Activated T-helper 1 cell treated with anti-CD3 and anti-CD28 coated beads, Interleukin-12 subunit alpha, Interleukin-12 subunit beta, Interleukin-2, Interleukin-4 antibody, amounts not matched to agents 30 ng/mL and 10 ng/mL and 1 ng/mL, durations not matched to agents 14 hours and 24 hours and 36 hours (primary cell): ENCODE measurements around the gene ESPNL. TPM values are rescaled to one million over a fixed set of nuclear protein-coding genes. Genes with fewer than 3 reads are reported as not detected.
A peak's percentile ranks its signal among the peaks of the same experiment; 100 is the strongest.

Experiments used
- DNase-seq: peaks from one replicate; pipeline ENCODE4 v3.0.0; 2021; ENCODE audit warnings: low spot score
- H3K27ac Mint-ChIP-seq: one replicate; pipeline ENCODE4 v1.8.0; 2021; ENCODE audit warnings: mild to moderate bottlenecking, mixed read lengths
- H3K27me3 Mint-ChIP-seq: one replicate; pipeline ENCODE4 v1.8.0; 2022; ENCODE audit warnings: mild to moderate bottlenecking, moderate library complexity, mixed read lengths; ENCODE audit not compliant: insufficient read depth
- H3K36me3 Mint-ChIP-seq: one replicate; pipeline ENCODE4 v1.8.0; 2021; ENCODE audit warnings: low read depth, mixed read lengths
- H3K4me1 Mint-ChIP-seq: one replicate; pipeline ENCODE4 v1.8.0; 2021; ENCODE audit warnings: low read depth, mixed read lengths
- H3K4me3 Mint-ChIP-seq: one replicate; pipeline ENCODE4 v1.8.0; 2021; ENCODE audit warnings: mild to moderate bottlenecking, moderate library complexity, mixed read lengths
- H3K9me3 Mint-ChIP-seq: one replicate; pipeline ENCODE4 v1.8.0; 2021; ENCODE audit warnings: mixed read lengths
- intact Hi-C: fragments of 100-400 bp; cut with micrococcal nuclease; formaldehyde crosslinking; loops from one replicate; pipeline ENCODE4 v1.15.1; 2024
- total RNA-seq: library from RNA; stranded (reverse); gene quantifications from 2 replicates; pipeline ENCODE4 v1.2.3, GENCODE V29; 2022

Gene ESPNL
- total RNA-seq, 1 donor from 2014 or later, result 0.05 TPM

DNA sequence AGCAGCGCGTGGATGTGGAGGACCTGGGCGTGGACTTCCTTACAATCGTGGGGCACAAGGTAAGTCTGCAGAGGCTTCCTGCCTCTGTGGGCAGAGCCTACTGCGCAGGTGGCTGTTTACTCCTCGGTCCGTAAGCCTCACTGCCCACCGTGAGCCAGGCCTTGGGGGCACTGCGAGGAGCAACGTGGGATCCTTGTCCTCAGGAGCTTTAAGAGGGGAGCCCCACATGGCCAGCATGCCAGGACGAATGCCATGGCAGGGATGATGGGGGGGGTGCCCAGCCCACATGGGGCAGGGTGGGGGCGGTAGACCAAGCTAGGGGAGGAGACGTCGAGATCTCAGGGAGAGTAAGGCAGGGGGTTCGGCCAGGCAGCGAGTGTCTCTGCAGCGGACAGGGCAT lies 18.0 kb upstream of the ESPNL start:
- no peak for DNase-seq
- intact Hi-C loops, result no loop called here
- Mint-ChIP-seq H3K4me1 (peaks cover 3% of the 10 kb centered on the region), H3K9me3 (no peaks in the 10 kb centered on the region), H3K27ac (no peak overlapping the region), H3K36me3 (peaks cover 55% of the 10 kb centered on the region), H3K27me3 (no peaks in the 10 kb centered on the region), H3K4me3 (no peak overlapping the region)

DNA sequence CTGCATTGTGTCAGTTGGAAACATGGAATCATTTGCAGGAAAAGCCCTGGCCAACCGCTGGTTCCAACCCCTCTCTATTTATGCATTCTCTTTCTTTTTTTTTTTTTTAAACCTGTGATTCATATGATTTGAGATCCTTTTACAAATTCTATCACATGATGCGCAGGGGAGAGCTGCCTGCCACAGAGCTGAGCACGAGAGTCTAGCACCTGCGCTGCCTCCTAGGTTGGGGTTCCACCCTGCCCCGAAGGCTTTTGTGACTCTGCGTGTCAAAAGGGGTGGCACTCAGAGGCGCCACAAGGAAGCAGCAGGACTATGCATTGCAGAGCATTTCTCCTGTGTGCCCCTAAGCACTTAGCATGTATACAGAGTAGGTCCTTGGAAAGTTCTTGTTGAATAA lies 17.3 kb upstream of the ESPNL start:
- H3K4me3 Mint-ChIP-seq, result no peak overlapping the region
- no peaks in the 10 kb centered on the region for H3K9me3 Mint-ChIP-seq
- no peaks in the 10 kb centered on the region for H3K27me3 Mint-ChIP-seq
- peaks cover 7% of the 10 kb centered on the region for H3K4me1 Mint-ChIP-seq
- DNase-seq, result no peak
- H3K27ac Mint-ChIP-seq, result no peak overlapping the region
- peaks cover 59% of the 10 kb centered on the region for H3K36me3 Mint-ChIP-seq
- intact Hi-C loops, result no loop called here

DNA sequence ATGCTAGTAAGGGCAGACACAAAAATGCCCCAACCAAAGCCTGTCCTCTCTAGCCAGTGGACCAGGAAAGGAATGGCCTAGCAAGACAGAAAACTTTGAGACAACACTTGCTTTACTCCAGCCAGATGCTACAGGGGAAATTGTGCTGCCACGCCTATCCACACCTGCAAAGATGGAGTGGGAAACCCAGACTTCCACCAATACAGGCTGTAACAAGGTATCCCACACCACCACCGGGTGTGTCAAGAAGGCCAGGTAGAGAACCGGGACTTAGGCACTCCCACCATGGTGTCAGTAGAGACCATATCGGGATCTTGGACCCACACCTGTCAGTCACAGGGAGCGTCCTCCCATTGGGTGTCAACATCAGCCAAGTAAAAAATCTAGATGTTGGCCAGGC lies 16.2 kb upstream of the ESPNL start:
- Mint-ChIP-seq H3K4me1 (peaks cover 7% of the 10 kb centered on the region), H3K36me3 (peaks cover 66% of the 10 kb centered on the region), H3K27me3 (no peaks in the 10 kb centered on the region), H3K9me3 (no peaks in the 10 kb centered on the region), H3K4me3 (no peak overlapping the region), H3K27ac (no peak overlapping the region)
- DNase-seq, result no peak
- intact Hi-C loops, result no loop called here

DNA sequence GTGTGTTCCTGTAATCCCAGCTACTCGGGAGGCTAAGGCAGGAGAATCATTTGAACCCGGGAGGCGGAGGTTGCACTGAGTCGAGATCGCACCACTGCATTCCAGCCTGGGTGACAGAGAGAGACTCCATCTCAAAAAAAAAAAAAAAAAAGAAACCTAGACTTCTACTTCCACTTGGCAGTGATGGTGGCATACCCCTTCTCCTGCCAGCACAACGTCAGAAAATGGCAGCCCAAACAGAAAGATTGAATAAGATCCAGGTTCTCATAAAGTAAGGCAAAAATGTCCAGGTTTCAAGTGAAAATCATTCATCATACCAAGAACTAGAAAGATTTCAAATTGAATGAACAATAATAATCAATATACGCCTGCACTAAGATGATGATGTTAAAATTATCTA lies 15.4 kb upstream of the ESPNL start:
- Mint-ChIP-seq H3K4me3 (no peak overlapping the region), H3K9me3 (no peaks in the 10 kb centered on the region)
- intact Hi-C loops, result no loop called here

DNA sequence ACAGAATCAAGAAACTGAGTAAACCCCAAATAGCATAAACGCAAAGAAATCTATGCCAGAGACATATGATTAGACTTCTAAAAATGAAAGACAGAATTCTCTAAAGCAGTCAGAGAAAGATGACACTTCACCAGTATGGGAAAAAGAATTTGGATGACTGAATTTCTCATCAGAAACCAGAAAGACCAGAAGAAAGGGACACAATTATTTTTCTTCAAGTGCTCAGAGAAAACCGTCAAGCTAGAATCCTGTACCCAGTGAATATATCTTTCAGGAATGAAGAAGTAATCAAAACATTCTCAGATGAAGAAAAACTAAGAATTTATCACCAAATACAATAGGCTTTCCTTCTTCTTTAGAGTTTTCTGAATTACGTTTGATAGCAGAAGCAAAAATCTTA lies 14.2 kb upstream of the ESPNL start:
- H3K9me3 Mint-ChIP-seq, result no peaks in the 10 kb centered on the region
- H3K27ac Mint-ChIP-seq, result no peak overlapping the region
- H3K4me3 Mint-ChIP-seq, result no peak overlapping the region
- H3K27me3 Mint-ChIP-seq, result no peaks in the 10 kb centered on the region
- intact Hi-C loops, result no loop called here
- peaks cover 7% of the 10 kb centered on the region for H3K4me1 Mint-ChIP-seq
- peaks cover 59% of the 10 kb centered on the region for H3K36me3 Mint-ChIP-seq
- DNase-seq, result no peak

More for the DNA sequence above, 15.4 kb upstream of the ESPNL start:
- Mint-ChIP-seq H3K4me1 (peaks cover 7% of the 10 kb centered on the region), H3K36me3 (peaks cover 65% of the 10 kb centered on the region), H3K27me3 (no peaks in the 10 kb centered on the region), H3K27ac (no peak overlapping the region)
- DNase-seq, result no peak

DNA sequence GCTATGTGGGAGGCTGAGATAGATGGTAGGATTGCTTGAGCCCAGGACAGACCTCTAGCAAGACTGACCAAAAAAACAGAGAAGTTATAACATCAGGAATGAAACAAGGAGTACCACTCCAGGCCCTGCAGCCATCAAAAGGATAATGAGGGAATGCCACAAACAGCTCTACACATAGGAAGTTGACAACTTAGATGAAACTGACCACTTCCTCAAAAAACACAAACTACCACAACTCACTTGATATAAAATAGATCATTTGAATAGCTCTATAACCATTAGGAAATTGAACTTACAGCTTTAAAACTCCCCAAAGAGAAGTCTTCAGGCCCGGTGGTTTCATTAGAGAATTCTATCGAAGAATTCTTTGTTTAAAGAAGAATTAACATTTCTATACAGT lies 12.9 kb upstream of the ESPNL start:
- Mint-ChIP-seq H3K9me3 (no peaks in the 10 kb centered on the region), H3K4me3 (no peak overlapping the region), H3K27ac (no peak overlapping the region), H3K27me3 (no peaks in the 10 kb centered on the region), H3K4me1 (peaks cover 7% of the 10 kb centered on the region), H3K36me3 (peaks cover 53% of the 10 kb centered on the region)
- DNase-seq, result no peak
- intact Hi-C loops, result no loop called here

DNA sequence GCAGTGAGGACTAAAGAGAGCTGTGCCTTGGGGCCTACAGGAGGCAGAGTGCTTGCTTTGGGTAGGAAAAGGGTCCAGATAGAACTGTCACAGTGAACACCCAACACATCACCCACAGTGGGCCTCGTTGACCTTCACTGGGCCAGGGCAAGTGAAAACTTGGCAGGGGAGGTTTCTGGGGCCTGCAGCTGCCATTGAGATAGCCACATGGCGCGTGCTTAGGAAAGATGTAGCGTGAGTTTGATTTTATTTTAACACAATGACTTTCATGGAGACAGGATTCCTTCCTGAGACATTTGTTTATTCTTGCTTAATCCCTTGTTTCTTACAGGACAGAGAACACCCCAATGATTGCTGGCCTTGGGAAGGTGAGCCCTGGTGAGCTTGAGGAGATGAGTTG lies 9.3 kb upstream of the ESPNL start:
- H3K4me1 Mint-ChIP-seq, result peaks cover 7% of the 10 kb centered on the region
- peaks cover 32% of the 10 kb centered on the region for H3K36me3 Mint-ChIP-seq
- no peak overlapping the region for H3K27ac Mint-ChIP-seq
- H3K4me3 Mint-ChIP-seq, result no peak overlapping the region
- intact Hi-C loops, result no loop called here
- no peak for DNase-seq
- no peaks in the 10 kb centered on the region for H3K9me3 Mint-ChIP-seq
- H3K27me3 Mint-ChIP-seq, result no peaks in the 10 kb centered on the region

DNA sequence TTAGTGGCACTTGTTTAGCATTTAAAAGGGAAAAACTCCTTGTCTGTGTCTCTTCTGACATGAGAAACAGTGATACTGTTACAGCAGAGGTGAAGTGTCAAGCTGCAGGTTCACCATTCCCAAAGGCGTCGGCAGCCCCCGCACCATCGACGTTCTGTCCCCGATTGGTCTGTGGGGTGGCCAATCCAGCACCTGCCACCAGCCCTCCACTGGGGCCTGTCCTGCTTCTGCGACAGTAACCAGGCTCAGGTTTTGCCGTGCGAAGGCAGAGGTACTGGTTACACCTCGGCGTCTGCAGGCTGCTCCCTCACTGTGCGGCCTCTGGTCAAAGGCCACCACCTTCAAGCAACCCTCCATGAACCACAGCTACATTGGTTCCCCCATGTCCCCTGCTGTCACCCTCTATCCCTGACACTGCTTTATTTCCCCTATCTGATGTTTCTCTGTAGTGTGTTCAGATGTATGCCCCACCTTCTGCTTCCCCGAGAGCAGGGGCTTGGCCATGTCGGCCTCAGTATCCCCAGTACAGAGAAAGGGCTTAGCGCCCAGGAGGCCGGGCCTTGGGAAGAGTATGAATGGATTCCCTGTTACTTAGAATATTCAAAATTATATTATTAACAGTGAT lies 8.6 kb upstream of the ESPNL start:
- Mint-ChIP-seq H3K4me3 (no peak overlapping the region), H3K4me1 (peaks cover 7% of the 10 kb centered on the region), H3K27ac (no peak overlapping the region), H3K27me3 (no peaks in the 10 kb centered on the region), H3K9me3 (no peaks in the 10 kb centered on the region), H3K36me3 (peaks cover 33% of the 10 kb centered on the region)
- intact Hi-C loops, result no loop called here
- DNase-seq, result no peak

DNA sequence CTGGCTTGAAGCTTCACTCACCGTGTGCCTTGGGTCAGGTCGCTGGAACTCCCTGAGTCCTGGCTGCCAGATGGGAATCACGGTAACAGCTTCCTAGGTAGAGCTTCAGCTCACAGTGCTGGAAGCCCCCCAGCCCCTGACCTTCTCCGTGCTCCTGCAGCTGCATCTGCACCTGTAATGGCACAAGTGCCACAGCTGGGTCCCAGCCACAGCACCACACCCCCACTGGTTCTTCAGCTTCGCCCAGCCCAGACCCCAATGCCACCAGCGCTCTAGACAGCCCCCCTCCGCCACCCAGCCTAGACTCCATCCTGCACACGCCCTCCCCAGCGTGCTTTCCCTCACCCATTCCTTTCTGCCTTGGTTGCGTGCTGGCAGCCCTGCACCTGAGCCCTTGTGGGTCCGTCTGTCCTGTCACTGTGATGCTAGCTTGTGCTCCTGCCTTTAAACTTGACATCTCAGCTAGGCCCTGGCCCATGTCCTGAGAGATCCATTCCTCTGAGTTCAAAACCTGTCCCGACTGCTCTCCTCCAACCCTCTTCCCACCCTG lies 7.6 kb upstream of the ESPNL start:
- Mint-ChIP-seq H3K9me3 (no peaks in the 10 kb centered on the region), H3K4me3 (no peak overlapping the region), H3K27me3 (no peaks in the 10 kb centered on the region), H3K27ac (no peak overlapping the region), H3K4me1 (no peaks in the 10 kb centered on the region), H3K36me3 (peaks cover 28% of the 10 kb centered on the region)
- intact Hi-C loops, result no loop called here
- DNase-seq, result no peak

DNA sequence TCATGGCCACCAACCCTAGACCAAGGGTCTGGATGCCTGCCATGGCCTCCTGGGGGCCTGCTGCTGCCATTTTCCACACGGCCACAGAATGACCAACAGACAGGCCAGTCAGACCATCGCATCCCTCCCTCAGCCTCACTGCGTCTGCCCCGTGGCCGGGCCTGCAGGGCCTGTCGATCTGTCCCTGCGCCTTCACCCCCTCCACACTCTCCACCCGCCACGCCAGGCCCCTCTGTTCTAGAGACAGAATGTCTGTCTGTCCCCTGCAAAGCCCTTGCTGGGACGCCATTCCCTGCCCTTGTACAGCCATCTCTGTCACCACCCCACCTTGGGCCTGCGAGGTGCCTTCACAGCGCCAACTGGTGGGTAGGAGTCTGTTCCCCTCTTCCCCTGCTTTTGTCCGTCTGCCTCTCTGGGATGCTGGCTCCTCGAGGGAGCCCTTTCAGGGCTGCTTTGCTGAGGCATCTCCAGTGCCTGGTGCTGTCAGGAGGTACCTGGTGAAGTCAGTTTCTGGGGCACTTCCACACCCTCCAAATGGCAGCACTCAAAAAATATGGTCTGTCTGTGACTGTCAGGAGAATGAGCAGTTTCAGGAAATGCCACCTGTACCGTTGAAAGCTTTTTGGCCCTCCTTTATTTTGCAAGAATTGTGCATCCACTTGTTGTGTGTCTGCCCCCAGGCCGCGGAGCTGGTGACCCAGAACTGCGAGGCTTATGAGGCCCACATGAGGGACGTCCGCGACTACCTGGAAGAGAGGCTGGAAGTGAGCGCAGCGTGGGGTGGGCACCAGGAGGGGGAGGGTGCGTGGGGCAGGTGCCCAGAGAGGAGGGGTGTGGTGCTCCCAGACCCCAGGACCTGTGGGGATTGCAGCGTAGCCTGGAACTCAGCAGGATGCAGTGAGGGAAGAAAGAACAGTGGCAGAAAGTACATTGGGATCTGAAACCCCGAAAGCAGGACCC lies 6.7 kb upstream of the ESPNL start:
- intact Hi-C loops, result no loop called here
- Mint-ChIP-seq H3K27me3 (no peaks in the 10 kb centered on the region), H3K4me1 (no peaks in the 10 kb centered on the region), H3K36me3 (peaks cover 25% of the 10 kb centered on the region), H3K27ac (peak overlapping the region; percentile 7), H3K4me3 (no peak overlapping the region), H3K9me3 (no peaks in the 10 kb centered on the region)
- no peak for DNase-seq

DNA sequence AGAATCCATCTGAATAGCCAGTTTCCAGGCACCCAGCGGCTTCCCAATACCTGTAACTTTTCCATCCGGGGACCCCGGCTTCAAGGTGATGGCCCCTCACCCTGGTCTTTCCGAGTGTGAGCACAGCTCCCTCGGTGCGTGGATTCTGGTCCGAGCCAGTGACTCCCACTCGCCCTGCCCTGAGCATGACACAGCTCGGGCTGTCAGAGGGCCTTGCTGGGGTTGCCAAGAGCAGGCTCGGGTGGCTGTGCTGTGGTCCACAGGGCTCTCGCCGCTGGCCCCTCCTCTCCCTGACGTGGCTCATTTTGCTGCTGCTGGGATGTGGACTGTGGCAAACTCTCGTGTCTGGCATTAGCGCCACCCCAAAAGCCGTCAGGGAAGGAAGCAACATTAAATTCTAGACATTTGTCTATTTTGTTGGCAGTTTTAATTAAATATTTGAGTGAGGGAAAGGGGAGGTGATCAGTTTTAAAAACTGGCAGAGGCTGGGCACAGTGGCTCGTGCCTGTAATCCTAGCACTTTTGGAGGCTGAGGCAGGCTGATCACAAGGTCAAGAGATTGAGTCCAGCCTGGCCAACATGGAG lies 5.6 kb upstream of the ESPNL start:
- no peaks in the 10 kb centered on the region for H3K4me1 Mint-ChIP-seq
- no peak overlapping the region for H3K4me3 Mint-ChIP-seq

DNA sequence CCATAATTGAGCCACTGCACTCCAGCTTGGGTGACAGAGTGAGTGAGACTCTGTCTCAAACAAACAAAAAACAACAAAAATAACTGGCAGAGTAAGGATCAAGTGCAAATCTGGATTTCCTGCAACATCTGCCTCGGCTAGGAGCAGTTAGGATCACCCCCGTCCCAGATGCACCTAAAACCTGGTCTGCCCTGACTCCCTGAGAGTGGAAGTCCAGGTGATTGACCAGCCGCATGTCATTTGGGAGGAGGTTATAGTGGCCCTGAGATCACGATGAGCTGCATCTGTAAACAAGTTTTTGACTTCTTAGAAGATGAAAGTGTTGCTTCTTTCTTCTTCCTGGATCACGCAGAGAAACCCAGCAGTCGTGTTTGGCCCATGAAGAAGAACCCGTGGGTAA lies 5.0 kb upstream of the ESPNL start:
- H3K9me3 Mint-ChIP-seq, result no peaks in the 10 kb centered on the region
- H3K4me3 Mint-ChIP-seq, result no peak overlapping the region
- peaks cover 2% of the 10 kb centered on the region for H3K27me3 Mint-ChIP-seq
- no peak for DNase-seq
- H3K4me1 Mint-ChIP-seq, result no peaks in the 10 kb centered on the region
- H3K27ac Mint-ChIP-seq, result no peak overlapping the region
- peaks cover 22% of the 10 kb centered on the region for H3K36me3 Mint-ChIP-seq
- intact Hi-C loops, result no loop called here

More for the DNA sequence above, 5.6 kb upstream of the ESPNL start:
- intact Hi-C loops, result no loop called here
- no peak for DNase-seq
- Mint-ChIP-seq H3K27me3 (peaks cover 2% of the 10 kb centered on the region), H3K9me3 (no peaks in the 10 kb centered on the region), H3K36me3 (peaks cover 22% of the 10 kb centered on the region), H3K27ac (no peak overlapping the region)
